HEK293T (cell line): Measurements from ENCODE around the gene MAGI2.

Source experiments
- CTCF ChIA-PET: fragments of 350-600 bp; formaldehyde crosslinking; extraction: SDS; loops from one replicate; lab custom pipeline; 2021; ENCODE audit warnings: antibody characterized with exemption, inconsistent platforms; lab: Yijun Ruan, JAX
- POLR2A ChIA-PET: fragments of 350-600 bp; formaldehyde crosslinking; extraction: SDS; loops from one replicate; lab custom pipeline; 2020; ENCODE audit warnings: antibody characterized with exemption, inconsistent platforms; lab: Yijun Ruan, JAX
- DNase-seq: peaks from one replicate; pipeline ENCODE4 v3.0.0; 2012; ENCODE audit warnings: mixed read lengths; ENCODE audit errors: extremely low spot score
- ARNT ChIP-seq: fragments of 450-650 bp; IDR thresholded peaks from 2 replicates; pipeline ENCODE4 v1.6.1; 2017; ENCODE audit warnings: mild to moderate bottlenecking
- BHLHE40 ChIP-seq: fragments of 450-650 bp; IDR thresholded peaks from 2 replicates; pipeline ENCODE4 v1.6.1; 2016; ENCODE audit warnings: mild to moderate bottlenecking, moderate library complexity, borderline replicate concordance
- CTBP1 ChIP-seq: fragments of 450-650 bp; IDR thresholded peaks from 2 replicates; pipeline ENCODE4 v1.6.1; 2016; ENCODE audit warnings: borderline replicate concordance
- ELF4 ChIP-seq: fragments of 450-650 bp; IDR thresholded peaks from 2 replicates; pipeline ENCODE4 v1.6.1; 2017; ENCODE audit warnings: antibody characterized with exemption
- FOXA1 ChIP-seq: fragments of 450-650 bp; IDR thresholded peaks from 2 replicates; pipeline ENCODE4 v1.6.1; 2016; ENCODE audit warnings: mild to moderate bottlenecking
- FOXK2 ChIP-seq: fragments of 450-650 bp; IDR thresholded peaks from 2 replicates; pipeline ENCODE4 v1.6.1; 2016; ENCODE audit warnings: mild to moderate bottlenecking
- FOXM1 ChIP-seq: fragments of 450-650 bp; IDR thresholded peaks from 2 replicates; pipeline ENCODE4 v1.6.1; 2017; ENCODE audit warnings: mild to moderate bottlenecking, borderline replicate concordance
- HDGF ChIP-seq: fragments of 450-650 bp; IDR thresholded peaks from 2 replicates; pipeline ENCODE4 v1.6.1; 2017; ENCODE audit warnings: antibody characterized with exemption, borderline replicate concordance
- L3MBTL2 ChIP-seq: fragments of 450-650 bp; conservative IDR thresholded peaks from 2 replicates; pipeline ENCODE4 v1.6.1; 2016; ENCODE audit warnings: mild to moderate bottlenecking
- LEF1 ChIP-seq: fragments of 450-650 bp; IDR thresholded peaks from 2 replicates; pipeline ENCODE4 v1.6.1; 2017; ENCODE audit warnings: mild to moderate bottlenecking, borderline replicate concordance
- NFRKB ChIP-seq: fragments of 450-650 bp; IDR thresholded peaks from 2 replicates; pipeline ENCODE4 v1.6.1; 2016; ENCODE audit warnings: mild to moderate bottlenecking, moderate library complexity
- SP1 ChIP-seq: fragments of 450-650 bp; IDR thresholded peaks from 2 replicates; pipeline ENCODE4 v1.6.1; 2017
- SUZ12 ChIP-seq: fragments of 450-650 bp; IDR thresholded peaks from 2 replicates; pipeline ENCODE4 v1.6.1; 2016; ENCODE audit warnings: mild to moderate bottlenecking
- TARDBP ChIP-seq: fragments of 450-650 bp; IDR thresholded peaks from 2 replicates; pipeline ENCODE4 v1.6.1; 2016
- ZNF384 ChIP-seq: fragments of 450-650 bp; IDR thresholded peaks from 2 replicates; pipeline ENCODE4 v1.6.1; 2016
- TF ChIP-seq, protein P1 (sequence below): fragments of 450-650 bp; IDR thresholded peaks from 2 replicates; pipeline ENCODE4 v1.6.1; 2016

MAGI2 gene

DNA sequence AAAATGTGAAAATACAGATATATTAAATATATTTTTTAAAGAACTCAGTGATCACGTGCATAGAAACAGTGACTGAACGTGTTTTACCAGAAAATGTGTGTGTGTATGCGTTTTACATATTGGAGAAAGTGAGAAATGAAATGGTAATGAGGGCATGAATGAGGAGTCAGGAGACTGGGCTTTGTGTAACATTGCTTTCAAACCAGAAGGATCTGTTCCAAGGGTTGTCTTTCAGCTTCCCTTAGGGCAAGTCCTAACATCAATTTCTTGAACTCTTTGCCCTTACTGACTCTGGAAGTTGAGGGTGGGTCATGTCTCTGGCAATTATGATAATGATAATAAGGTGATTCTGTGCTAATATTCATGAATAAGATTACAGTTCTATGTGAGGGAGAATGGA is 1097.6 kb downstream of the MAGI2 start:
- ChIA-PET POLR2A (no interaction called here), CTCF (no interaction called here)
- no peak for DNase-seq
- TF ChIP-seq CTBP1 (no peak), ZNF384 (no peak), BHLHE40 (no peak), L3MBTL2 (no peak), NFRKB (no peak), FOXA1 (no peak), SUZ12 (no peak), TARDBP (no peak), HDGF (no peak), ELF4 (no peak), SP1 (no peak), LEF1 (no peak), ARNT (no peak), FOXM1 (no peak)
- TF ChIP-seq, protein P1, sequence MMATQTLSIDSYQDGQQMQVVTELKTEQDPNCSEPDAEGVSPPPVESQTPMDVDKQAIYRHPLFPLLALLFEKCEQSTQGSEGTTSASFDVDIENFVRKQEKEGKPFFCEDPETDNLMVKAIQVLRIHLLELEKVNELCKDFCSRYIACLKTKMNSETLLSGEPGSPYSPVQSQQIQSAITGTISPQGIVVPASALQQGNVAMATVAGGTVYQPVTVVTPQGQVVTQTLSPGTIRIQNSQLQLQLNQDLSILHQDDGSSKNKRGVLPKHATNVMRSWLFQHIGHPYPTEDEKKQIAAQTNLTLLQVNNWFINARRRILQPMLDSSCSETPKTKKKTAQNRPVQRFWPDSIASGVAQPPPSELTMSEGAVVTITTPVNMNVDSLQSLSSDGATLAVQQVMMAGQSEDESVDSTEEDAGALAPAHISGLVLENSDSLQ, result no peak

GRCh38 chr7:78350926-78351325 is 1102.5 kb downstream of the MAGI2 start:
- no peak for TF ChIP-seq CTBP1
- no peak for TF ChIP-seq ELF4
- no peak for TF ChIP-seq HDGF
- TF ChIP-seq TARDBP, result no peak
- TF ChIP-seq ZNF384, result no peak
- TF ChIP-seq FOXK2, result no peak
- TF ChIP-seq LEF1, result no peak
- no peak for TF ChIP-seq FOXM1
- TF ChIP-seq SP1, result no peak
- TF ChIP-seq NFRKB, result no peak
- TF ChIP-seq, protein P1, result no peak
- no peak for TF ChIP-seq SUZ12
- POLR2A ChIA-PET, result no interaction called here
- CTCF ChIA-PET, result no interaction called here
- DNase-seq, result no peak

- POLR2A ChIA-PET, result no interaction called here
- CTCF ChIA-PET, result no interaction called here
- TF ChIP-seq HDGF, result no peak
- TF ChIP-seq ZNF384, result no peak
- no peak for TF ChIP-seq FOXA1
- no peak for TF ChIP-seq L3MBTL2
- TF ChIP-seq FOXK2, result no peak
- no peak for TF ChIP-seq SP1
- TF ChIP-seq NFRKB, result no peak
- no peak for TF ChIP-seq LEF1
- no peak for TF ChIP-seq ARNT
- no peak for TF ChIP-seq FOXM1
- TF ChIP-seq ELF4, result no peak
- no peak for TF ChIP-seq TARDBP
- no peak for TF ChIP-seq SUZ12
- TF ChIP-seq, protein P1, result no peak
- no peak for TF ChIP-seq BHLHE40
- DNase-seq, result no peak
Measured at GRCh38 chr7:78350391-78350790, 1103.1 kb downstream of the MAGI2 start.

DNA sequence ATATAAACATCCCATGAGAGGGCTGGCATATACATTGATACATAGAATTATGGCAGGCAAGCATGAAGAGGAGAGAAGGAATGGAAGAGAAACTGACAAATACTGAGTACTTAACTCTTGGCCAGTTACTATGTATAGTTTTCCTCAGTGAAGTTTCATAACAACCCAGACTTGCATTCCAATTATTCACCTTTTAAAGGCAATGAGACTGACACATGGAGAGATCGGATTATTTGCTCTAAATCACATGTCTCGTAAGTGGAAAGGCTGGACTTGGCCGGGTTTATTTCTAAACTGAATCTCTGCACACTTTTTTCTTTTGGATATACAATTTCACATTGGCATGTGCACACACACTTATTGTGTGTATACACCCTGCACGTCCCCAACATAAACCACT is 1106.6 kb downstream of the MAGI2 start:
- TF ChIP-seq SP1 (no peak), SUZ12 (no peak), L3MBTL2 (no peak), ZNF384 (no peak), TARDBP (no peak), LEF1 (no peak), FOXM1 (no peak)
- CTCF ChIA-PET, result no interaction called here
- DNase-seq, result no peak
- POLR2A ChIA-PET, result no interaction called here

DNA sequence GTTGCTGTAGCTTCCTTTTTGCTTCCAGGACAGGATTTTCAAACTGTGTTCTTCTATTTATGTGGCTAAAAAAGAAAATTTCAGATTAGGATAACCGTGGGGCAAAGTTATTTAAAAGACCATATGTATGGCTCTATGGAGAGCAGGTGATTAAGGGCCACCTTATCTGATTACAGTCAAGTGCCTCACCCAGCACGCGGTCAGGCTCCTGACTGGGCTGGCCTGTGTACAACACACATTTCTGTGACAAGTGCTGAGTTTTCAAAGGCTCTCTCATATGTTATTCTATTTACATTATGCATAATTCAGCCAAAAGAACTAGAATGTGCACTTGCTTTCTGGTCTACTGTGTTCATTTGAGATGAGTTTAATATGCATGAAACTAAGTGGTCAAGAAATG is 1107.5 kb downstream of the MAGI2 start:
- POLR2A ChIA-PET, result no interaction called here
- TF ChIP-seq FOXA1, result no peak
- no peak for TF ChIP-seq FOXM1
- TF ChIP-seq NFRKB, result no peak
- no peak for TF ChIP-seq L3MBTL2
- no peak for TF ChIP-seq TARDBP
- no peak for TF ChIP-seq LEF1
- no peak for TF ChIP-seq ARNT
- no peak for TF ChIP-seq FOXK2
- TF ChIP-seq BHLHE40, result no peak
- no peak for TF ChIP-seq HDGF
- TF ChIP-seq, protein P1, result no peak
- no peak for TF ChIP-seq ELF4
- no peak for TF ChIP-seq SP1
- no peak for TF ChIP-seq ZNF384
- no peak for TF ChIP-seq SUZ12
- no peak for TF ChIP-seq CTBP1

More for the DNA sequence above, 1107.5 kb downstream of the MAGI2 start:
- peak; percentile 27 for DNase-seq
- CTCF ChIA-PET, result no interaction called here
